Esophagus mucosa (tissue), 1 donor: ENCODE measurements around the gene LPP. TPM values are rescaled to one million over a fixed set of nuclear protein-coding genes. Genes with fewer than 3 reads are reported as not detected.

Source experiments
- ATAC-seq: fragments of 200-7000 bp; cut with Tn5 transposase; one replicate; pipeline ENCODE4 v1.9.1; 2020
- total RNA-seq: library from RNA; stranded (reverse); gene quantifications from one replicate; pipeline ENCODE4 v1.2.4, GENCODE V29; 2023
- donor health status: DM: yes; HTN: yes; CAD: no.

Gene LPP
- total RNA-seq, 1 donor from 2014 or later = 89.0 TPM

DNA sequence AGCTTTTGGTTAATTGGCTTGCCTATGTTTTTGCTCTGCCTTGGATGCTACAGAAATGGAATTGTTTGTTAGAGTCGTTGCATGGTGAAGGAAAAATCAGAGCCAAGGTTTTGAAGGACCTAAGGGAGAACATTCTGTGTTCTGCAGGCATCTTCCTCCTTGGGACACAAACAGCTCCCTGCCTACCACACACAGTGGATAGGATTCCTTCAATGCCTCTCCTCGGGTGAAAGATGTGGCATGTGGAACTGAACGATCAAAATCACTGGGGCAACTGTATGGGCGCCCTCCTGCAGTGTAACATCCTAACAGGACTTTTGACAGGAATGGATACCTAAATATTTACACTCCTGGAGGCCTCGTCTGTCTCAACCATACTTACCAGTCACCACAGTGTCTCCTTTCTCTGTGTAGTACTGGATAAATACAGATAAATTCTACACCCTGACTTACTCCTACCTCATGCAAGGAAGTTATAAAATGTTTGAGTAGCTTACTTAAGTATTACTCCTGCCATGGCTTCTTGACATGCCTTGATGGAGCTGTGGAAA lies 100.6 kb downstream of the LPP start:
- no peak for ATAC-seq

DNA sequence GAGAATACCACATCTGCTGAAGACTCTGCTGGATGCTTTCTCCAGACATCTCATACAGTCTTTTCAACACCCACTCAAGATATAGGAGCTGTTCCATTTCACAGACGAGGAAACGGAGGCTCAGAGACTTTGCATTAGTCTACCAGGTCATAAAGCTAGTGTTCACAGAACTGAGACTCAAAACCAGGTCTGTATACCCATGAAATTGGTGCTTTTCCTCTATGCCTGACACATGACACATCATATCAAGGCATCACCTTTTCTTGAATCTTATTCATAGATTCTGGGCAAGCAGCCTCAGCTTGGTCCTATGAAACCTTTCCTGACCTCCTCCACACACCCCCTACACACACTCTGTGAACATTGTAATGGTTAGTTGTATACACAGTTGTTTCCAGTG lies 101.2 kb downstream of the LPP start:
- ATAC-seq = no peak

DNA sequence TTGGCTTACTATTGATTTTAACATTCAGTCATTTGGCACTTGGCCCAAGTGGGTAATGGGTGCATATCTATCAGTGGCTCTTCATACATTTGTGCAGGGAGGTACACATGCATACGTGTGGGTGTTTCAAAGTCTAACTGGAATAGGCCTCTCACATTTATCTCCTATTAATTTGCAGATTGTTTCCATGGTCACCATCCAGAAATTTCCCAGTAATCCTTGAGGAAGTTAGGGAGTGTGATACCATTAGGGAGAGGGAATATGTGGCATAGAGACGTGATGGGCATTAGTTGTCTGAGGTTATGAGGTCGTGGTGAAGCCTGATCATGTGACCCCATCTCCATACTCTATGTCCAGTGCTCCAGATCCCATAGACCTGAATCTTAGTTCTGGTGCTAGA lies 102.8 kb downstream of the LPP start:
- ATAC-seq = no peak

DNA sequence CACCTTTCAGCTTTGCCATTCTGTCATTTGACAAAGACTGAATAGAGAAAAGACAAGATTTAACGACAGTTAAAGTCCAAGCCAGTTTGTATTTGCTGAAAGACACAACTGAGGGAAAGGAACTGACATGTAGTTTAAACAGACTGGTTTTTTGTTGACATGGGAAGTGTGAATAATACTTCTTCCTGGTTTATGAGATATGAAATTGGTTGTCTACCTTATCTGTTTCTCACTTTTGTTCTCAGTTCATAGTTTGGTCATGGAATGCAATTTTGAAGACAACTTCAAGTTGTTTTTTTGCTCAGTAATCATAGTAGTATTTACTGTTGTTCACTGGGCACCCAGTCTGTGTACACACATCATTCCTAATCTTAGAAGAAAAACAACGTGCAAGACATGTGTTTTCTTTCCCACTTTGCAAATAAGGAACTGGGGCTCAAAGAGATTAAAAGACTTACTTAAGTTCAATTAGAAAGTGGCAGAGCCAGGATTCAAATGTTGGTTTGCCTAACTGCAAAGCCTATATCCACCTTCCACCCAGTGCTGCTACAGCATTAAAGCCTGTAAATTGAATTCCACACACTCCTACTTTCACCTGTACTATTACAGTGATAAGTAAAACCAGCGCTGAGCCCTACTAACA lies 103.5 kb downstream of the LPP start:
- ATAC-seq = no peak

DNA sequence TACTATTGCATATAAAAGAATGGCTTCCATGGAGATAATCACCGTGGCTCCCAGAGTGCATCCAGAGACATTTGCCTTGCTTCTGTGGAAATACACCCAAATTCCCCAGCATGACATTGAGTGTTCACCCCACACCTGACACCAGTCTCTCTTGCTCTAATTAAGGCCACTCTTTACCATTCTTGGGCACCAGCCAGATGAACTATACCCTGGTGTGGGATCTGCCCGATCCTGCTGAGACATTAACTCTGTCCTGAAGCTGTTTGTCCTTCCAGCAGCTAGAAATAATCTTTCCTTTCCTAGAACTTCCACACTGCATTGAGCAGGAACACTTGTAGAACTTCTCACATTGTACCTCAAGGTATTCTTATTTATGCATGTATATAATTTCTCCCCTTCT lies 105.2 kb downstream of the LPP start:
- no peak for ATAC-seq

DNA sequence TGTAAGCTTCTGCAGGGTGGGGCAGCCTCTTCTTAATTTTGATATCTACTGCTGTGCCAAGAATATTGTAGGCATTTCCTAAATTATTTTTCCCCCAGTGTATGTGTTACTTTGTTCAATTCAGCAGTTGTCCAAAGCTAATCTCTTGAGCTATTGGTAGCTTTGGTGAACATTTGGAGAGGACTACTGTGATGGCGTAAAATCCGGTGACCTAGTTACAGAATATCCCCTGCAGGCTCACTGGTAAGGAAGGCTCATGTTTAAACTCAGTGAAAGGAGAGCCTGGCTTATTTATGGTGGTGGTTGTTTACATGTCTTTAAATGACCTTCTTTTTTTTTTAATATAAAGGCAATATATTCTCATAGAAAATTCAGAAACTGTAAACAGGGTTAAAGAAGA lies 105.6 kb downstream of the LPP start:
- no peak for ATAC-seq

DNA sequence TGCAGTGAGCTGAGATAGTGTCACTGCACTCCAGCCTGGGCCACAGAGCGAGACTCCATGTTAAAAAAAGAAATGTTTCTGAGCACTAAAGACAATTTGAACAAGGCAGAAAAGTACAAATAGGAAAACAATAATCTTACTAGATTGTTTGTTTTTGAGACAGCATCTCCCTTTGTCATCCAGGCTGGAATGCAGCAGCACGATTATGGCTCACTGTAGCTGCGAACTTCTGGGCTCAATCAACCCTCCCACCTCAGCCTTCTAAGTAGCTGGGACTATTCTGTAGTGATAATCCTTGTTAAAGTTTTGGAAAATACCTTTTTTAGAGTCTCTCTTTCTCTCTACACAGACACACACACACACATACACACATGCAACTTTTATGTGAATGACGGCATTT lies 107.1 kb downstream of the LPP start:
- ATAC-seq = no peak

DNA sequence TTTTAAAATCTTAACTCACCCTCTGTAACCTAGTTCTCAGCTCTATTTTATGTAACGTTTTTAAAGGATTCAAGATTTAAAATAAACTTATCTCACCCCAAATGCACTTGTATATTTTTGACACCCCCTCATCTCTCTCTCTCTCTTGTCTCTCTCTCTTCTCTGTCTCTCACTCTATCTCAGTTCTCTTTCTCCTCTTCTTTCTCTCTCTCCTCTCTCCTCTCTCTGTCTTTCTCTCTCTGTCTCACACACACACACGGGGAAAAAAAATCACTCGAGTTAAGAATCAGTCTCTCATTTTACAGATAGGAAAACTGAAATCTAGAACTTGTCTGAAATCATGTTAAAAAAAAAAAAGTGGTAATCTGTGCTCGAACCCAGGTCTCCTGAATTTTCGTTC lies 108.5 kb downstream of the LPP start:
- no peak for ATAC-seq

DNA sequence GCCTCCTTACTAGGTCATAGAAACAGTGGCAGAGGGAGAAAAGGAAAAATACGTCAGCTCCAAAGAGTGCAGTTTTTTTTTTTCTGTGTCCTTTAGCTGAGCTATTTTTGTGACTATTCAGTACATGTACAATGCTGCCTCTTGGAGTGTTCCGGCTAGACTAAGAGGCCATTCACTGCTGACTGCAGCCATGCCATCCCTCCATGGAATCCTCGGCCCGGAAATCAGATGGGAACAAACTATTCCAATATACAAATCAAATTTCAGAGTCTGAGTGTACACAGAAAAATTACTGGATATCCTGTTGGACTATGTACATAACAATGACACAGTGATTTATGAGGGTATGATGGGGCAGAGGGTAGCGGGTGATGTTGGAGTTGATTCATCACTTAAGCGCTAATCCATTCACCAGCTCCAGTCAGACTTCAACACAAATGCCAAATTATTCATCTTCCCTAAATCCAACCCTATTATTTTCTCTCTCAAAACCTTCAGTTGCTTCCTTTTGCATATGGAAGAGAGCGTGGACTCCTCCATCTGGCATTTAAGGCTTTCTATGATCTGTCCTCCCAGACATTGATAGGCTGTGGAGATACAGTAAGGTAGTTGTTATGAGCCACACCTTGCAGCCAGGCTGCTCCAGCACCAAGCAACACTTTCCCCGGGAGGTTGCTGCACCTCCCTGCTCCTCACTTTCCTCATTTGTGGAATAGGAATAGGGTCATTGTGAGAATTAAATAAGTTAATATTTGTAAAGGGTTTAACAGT lies 109.1 kb downstream of the LPP start:
- peak; percentile 74 for ATAC-seq

DNA sequence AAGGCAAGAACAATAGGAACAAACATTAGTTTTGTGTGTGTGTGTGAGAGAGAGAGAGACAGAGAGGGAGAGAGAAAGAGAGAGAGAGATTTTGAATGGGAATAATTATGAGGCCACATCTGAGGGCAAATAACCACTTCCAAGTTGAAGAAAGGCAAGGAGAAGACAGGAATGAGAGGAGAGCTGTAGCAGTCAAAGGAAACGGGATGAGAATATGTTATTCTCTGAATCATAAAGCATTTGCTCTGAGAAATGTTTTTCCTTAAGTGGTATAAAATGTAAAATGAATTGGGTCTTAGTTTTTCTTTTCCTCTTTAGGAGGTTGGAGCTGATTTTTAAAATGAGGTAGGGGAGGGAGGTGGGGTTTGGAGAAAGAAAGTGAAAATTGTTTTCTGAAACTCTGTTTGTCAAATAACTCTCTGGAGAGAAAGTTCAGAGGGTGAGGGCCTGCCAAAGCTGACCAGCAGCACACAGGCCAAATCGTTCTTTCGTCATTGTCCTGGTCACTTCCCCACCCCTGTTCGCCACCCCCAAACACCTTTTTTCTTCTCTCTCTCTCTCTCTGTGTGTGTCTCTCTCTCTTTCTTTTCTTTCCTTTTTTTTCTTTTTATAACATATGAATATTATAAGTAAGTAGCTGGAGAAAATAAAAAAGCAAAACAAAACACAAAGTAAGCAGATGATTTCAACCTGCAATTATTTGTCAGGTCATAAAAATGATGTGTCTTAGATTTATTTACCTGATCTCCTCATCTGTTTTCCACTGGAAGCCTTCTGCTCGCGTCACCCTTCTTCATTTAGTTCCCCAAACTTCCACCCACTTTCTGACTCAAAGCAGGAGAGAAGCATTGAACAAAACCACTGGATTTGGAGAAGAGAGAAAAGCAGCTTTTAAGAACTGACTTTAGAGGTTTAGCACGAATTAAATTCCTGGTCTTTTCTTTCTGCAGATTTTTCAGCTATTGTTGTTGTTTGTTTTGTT lies 110.6 kb downstream of the LPP start:
- no peak for ATAC-seq

DNA sequence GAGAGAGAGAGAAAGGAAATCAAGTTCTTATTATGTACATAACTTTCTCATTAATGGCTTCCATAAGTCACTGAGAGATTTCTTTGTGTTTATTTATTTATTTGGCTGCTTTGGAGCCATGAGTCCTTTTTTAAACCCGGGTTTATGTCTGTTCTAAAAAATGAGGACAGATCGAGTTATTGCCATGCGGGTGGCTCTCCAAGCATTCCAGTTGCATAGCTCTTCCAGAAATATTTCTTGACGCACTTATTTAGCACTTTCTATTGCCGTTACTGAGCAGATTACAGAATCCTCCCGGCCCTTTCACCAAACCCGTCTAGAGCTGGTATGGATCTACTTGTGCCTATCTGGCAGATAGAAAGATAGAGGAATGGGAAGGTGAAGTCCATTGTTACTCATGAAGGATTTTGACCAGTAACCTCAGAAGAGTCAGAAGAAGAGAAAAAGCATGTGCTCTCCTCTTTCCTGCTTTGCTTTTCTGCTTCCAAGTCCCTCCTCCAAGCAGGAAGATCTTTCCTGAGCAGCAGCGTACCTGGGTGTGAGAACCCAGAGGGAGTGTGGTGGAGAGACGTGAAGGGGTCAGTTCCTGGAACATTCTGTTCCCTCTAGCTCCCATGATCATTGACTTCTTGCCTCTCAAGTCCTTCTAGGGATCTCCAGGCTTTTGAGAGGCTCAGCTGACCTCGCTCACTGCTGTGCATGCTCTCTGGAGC lies 112.8 kb downstream of the LPP start:
- no peak for ATAC-seq

DNA sequence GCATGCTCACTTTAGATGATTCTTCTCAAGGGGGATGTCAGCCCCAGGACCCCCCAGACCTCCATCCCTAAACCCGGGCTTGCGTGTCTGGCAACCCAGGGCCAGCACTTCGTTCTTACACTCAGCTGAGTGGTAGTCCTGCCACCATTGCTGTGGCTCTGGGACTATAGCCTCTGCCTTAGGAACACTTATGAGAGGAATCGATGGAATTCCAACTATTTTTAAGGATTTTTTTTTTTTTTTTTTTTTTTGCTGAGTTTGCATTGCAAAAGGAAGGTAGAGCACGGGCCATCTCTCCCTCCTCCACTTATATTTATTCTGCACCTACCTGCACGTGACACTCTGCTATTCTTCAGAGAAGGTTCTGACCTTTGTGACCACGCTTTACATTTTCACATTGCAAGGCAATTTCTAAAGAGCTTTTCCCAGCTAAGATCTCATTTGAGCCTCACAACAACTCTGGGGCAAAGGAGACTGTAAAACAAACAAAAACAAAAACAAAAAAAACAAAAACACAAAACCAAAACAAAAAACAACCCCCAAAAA lies 113.9 kb downstream of the LPP start:
- ATAC-seq = no peak

DNA sequence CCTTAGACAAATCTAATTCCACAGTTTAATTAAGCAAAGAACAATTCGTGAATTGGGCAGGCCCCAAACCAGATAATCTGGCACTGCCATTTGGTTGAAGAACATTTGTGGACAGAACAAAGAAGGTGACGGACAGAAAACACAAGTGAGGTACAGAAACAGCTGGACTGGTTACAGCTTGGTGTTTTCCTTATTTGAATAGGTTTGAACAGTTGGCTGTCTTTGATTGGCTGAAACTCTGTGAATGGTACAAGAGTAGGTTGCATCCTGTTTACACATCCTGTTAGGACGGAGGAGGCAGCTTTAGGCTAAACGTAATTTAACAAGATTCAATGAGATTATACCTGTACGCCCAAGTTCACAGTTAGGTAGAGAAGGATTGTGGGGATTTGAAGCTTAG lies 114.4 kb downstream of the LPP start:
- ATAC-seq = no peak

DNA sequence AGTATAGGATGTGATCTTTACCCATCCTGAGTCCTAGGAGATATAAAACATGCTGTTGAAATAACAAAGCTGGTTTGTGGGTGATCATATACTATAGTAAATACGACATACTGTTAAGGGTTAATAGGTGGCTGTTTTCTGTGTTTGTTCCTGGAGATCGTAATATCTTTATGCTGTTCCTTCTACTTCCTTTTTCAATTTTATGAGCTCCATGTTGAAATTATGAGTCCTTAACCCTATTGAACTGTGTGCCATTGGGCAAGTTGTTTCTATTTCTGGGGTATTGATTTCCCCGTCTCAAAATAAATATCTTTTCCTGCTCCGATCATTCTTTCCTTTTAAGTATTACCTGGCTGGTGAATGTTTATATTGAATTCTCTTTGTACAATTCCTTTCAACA lies 115.1 kb downstream of the LPP start:
- ATAC-seq = no peak

DNA sequence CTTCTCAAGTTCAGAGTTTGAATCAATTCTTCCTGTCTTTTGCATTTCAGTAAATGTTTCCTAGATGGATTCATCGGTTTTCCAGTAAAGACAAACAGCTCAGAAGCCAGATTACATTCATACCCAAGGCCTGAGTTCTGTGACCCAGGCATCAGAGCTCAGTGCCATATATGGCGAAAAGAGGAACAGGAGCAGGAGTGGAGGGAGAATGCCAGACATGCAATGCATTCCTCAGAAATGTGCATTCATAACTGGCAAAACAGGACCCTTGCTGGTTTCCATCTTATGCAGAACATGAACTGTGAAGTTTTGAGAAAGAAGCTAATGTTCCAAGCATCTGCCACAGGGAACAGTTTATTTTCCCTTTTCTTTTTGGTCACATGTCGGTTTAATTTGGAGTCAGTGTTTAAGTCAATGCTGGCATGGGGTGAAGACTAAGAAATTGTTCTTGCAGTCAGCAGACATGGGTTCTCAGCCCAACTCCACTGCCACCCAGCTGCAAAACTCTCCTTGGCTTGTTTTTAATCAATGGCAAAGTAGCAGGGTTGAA lies 116.5 kb downstream of the LPP start:
- no peak for ATAC-seq

DNA sequence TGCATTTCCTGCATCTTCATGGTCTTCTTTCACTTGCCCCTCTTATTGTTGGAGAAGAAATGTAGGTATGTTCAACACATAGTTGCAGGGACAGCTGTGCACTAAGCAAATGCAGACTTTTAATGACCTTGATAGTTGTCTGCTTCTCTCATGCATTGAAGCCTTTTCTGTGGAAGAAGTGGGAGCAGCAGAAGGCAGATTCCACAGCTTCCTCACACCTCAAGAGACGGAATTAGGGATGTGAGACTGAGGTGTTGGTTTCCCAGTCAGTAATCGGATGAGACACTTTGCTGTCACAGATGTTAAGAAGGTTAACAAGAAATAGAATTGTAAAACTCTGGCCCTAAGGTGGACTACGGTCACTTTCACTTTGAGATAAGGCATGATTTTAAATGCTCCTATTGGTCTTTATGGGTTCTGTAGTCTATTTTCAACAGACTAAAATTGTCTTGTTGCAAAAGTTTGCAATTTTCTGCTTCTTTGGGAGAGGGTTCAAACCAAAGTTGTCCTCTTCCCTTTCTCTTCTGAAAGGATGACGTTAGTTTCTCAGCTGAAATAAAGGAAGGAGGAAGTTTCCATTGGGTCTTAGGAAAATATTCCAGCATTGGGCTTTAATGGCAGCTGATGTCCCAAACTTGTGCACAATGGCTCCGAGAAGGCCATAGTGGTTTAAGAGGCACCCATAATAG lies 117.4 kb downstream of the LPP start:
- ATAC-seq = no peak

DNA sequence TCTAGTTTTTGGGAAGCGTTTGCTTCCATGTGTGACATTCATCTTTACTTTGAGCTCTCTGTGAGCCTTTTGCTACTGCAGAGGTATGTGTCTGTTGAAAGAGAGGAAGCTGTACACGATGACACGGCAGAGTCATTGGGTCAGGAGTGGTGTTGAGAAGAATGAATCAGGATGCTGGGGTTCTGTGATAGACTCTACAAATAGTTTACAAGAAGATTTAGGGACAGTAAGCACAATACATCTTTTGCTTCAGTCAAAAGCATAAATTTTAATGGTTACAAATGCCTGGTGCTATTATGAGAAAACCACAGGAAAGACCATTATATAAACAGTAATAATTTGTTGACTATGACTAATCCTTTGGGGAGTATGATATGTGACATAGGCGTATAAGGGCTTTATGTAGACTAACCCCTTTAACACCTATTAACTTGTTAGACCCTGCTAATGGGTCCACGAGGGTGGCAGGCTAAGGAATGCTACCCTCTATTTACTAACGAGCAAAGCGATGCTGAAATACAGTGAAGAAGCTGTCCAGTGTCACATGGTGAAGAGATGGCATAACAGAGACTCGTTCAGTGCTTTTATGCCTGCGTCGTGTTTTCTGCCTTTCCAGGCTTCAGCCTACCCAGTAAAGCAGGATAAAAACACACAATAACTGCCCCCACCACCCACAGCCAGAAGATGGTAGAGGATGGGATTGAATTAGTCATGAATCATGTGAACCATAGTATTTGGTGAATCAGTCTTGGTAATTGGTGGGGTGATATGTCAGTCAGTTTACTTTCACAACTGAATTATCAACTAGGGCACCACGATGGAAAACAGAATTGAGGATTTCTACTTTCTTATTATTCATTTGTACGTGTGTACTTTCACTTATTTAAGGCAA lies 118.8 kb downstream of the LPP start:
- ATAC-seq = no peak

DNA sequence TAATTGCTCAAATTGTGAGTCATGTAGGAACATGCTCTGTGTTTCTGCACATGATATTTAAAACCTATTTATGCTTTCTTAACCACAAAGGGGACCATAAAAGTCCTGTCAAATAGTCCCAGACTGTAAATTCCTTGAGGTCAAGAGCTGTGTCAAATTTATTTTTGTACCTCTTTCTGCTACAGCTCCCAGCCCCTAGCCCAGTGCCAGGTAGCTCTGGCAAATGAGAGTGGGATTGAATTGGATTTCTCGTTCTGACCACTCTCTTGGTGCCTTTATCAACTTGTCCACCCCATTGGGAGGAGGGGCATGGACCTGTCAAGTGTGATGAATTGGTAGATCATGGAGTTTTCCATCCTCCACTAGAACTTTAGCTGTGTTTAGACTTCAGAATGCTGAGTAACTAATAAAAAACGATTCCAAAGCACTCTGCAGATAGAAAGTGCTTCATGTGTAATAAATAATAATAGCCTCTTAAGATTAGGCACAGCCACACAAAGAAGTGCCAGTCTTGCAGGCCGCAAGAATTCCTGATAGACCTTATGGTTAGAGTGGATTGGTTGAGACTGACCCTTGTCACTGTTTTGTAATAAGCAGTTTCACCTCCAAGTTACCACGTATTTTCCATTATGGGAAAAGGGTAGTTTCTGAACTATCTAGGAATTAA lies 120.4 kb downstream of the LPP start:
- no peak for ATAC-seq

DNA sequence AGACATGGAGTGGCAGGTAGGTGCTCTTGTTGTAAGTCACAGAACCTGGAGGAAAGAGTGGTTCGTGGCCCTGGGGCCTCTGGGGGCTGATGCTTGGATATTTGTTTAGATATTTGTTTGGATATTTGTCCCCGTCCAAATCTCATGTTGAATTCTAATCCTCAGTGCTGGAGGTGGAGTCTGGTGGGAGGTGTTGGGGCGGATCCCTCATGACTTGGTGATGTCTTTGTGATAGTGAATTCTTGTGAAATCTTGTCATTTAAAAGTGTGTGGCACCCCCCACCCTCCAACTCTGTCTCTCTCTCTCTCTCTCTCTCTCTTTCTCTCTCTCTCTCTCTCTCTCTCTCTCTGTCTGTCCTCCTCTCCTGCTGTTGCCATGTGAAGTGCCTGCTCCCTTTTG lies 122.4 kb downstream of the LPP start:
- ATAC-seq = no peak
